ENCODE data around the gene ORAI2. TPM values are rescaled to one million over a fixed set of nuclear protein-coding genes. Genes with fewer than 3 reads are reported as not detected.
"Not testable (repeated sequence)": the region's sequence is repeated elsewhere in the genome, so short reads cannot be mapped to it uniquely, and the experiment has no call there.

The ORAI2 gene
- polyA plus RNA-seq, 2 of the 4 experiments (the other 2 are of a cell fraction) = 12.8 to 22.1 TPM

DNA sequence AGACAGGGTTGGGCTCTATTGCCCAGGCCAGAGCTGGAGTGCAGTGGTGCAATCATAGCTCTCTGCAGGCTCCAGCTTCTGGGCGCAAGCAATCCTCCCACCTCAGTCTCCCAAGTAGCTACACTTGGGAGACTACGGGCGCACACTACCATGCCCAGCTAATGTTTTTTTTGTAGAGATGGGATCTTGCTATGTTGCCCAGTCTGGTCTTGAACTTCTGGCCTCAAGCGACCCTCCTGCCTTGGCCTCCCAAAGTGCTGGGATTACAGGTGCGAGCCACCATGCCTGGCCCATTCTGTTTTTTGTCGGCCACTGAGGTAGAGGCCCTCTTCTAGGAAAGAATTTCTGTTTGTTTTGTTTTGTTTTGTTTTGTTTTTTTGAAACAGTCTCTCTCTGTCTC is 19.1 kb downstream of the ORAI2 start:
- ATAC-seq (no peak), FAIRE-seq (no peak), DNase-seq (ENCODE audit: low read depth in 1 of 2, low spot score in 1 of 2) (no peak)
- Histone ChIP-seq H3K27ac (no peak overlapping the region), H3K4me2 (no peak overlapping the region), H3K4me1 (no peaks in the 10 kb centered on the region), H3K4me3 (no peak overlapping the region), H3K9me3 (no peaks in the 10 kb centered on the region)
- no peak for TF ChIP-seq EHF (CRISPR knock-in tag; IDR thresholded peaks at IDR 0.05)
- TF ChIP-seq MAZ (IDR thresholded peaks at IDR 0.05; ENCODE audit: borderline replicate concordance, low read depth, low read length) = no peak
- no peak for TF ChIP-seq KDM5A (IDR thresholded peaks at IDR 0.05)
- CTCF ChIA-PET = interaction anchor here (1.0 to 3.0 kb wide), 3 partner anchors 14 to 40 kb away, joined by 4 to 10 read pairs (median 6); no protein-coding TSS in a partner anchor
- POLR2A ChIA-PET = no interaction called here
- 97% methylated on average over 6 of the region's 6 CpGs for WGBS (ENCODE audit: missing lambda C conversion rate)

DNA sequence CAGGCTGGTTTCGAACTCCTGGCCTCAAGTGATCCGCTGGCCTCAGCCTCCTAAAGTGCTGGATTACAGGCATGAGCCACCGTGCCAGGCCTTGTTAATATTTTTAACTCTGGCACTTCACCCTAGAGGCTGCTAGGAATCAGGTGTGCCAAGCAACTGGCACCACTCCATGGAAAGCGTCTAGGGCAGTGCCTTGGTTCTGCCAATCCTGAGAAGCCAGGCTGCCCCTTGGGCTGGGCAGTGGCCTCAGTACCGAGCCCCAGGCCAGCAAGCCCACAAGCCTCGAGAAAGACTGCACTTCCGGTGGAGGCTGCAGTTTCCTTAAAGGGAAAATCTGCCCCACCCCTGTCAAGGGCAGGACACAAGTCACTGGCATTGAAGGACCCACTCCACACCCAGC is 19.9 kb downstream of the ORAI2 start:
- no peak for ATAC-seq
- DNase-seq (ENCODE audit: low read depth in 1 of 2, low spot score in 1 of 2) = no peak
- Histone ChIP-seq H3K9me3 (no peaks in the 10 kb centered on the region), H3K4me1 (no peaks in the 10 kb centered on the region), H3K27ac (no peak overlapping the region), H3K4me2 (no peak overlapping the region), H3K4me3 (no peak overlapping the region)
- POLR2A ChIA-PET = no interaction called here
- CTCF ChIA-PET = interaction anchor here (1.3 kb wide), 1 partner anchor 14 kb away, joined by 6 read pairs; no protein-coding TSS in a partner anchor
- WGBS (ENCODE audit: missing lambda C conversion rate) = 84% methylated on average over 7 of the region's 7 CpGs
- TF ChIP-seq, protein P1, sequence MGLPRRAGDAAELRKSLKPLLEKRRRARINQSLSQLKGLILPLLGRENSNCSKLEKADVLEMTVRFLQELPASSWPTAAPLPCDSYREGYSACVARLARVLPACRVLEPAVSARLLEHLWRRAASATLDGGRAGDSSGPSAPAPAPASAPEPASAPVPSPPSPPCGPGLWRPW (IDR thresholded peaks at IDR 0.05) = no peak
- no peak for TF ChIP-seq PHF8 (IDR thresholded peaks at IDR 0.05; ENCODE audit: borderline replicate concordance, low read depth)
- no peak for TF ChIP-seq HOXB13 (CRISPR knock-in tag; IDR thresholded peaks at IDR 0.05; ENCODE audit: low read depth)
- TF ChIP-seq, protein P2, sequence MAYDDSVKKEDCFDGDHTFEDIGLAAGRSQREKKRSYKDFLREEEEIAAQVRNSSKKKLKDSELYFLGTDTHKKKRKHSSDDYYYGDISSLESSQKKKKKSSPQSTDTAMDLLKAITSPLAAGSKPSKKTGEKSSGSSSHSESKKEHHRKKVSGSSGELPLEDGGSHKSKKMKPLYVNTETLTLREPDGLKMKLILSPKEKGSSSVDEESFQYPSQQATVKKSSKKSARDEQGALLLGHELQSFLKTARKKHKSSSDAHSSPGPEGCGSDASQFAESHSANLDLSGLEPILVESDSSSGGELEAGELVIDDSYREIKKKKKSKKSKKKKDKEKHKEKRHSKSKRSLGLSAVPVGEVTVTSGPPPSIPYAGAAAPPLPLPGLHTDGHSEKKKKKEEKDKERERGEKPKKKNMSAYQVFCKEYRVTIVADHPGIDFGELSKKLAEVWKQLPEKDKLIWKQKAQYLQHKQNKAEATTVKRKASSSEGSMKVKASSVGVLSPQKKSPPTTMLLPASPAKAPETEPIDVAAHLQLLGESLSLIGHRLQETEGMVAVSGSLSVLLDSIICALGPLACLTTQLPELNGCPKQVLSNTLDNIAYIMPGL (CRISPR knock-in tag; IDR thresholded peaks at IDR 0.05; ENCODE audit: borderline replicate concordance) = no peak
- no peak for TF ChIP-seq TFCP2L1 (CRISPR knock-in tag; IDR thresholded peaks at IDR 0.05)
- no peak for FAIRE-seq

DNA sequence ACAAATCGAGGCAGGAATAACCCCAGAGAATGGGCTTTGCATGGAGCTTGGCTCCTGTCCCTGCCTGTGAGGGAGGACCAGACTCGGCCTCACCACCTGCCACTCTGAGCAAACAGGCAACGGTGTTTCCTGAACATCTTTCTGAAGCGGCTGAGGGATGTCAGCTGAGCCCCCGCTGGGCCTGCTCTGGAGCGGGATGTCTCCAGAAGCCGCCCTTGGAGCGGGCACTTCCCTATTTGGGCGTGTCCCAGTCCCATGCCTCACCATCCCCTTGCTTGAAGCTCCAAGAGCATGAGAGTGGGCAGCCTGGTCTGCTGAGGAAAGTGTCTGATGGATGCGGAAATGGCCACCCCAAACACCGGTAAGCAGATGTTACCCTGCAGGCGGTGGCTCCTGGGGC is 21.1 kb downstream of the ORAI2 start:
- FAIRE-seq (no peak), DNase-seq (ENCODE audit: low read depth in 1 of 2, low spot score in 1 of 2) (no peak), ATAC-seq (no peak)
- TF ChIP-seq EHMT2 (IDR thresholded peaks at IDR 0.05; ENCODE audit: low read depth) (no peak), ZC3H11A (IDR thresholded peaks at IDR 0.05) (no peak), JUNB (IDR thresholded peaks at IDR 0.05) (no peak)
- WGBS (ENCODE audit: missing lambda C conversion rate) = 76% methylated on average over 12 of the region's 12 CpGs
- ChIA-PET POLR2A (no interaction called here), CTCF (interaction anchor here (1.5 to 2.2 kb wide), 2 partner anchors 42 to 50 kb away, joined by 5 to 7 read pairs; no protein-coding TSS in a partner anchor)
- H3K9me3 ChIP-seq = no peaks in the 10 kb centered on the region
- no peak overlapping the region for H3K4me2 ChIP-seq
- no peak overlapping the region for H3K4me3 ChIP-seq
- no peak overlapping the region for H3K27ac ChIP-seq
- no peaks in the 10 kb centered on the region for H3K4me1 ChIP-seq

DNA sequence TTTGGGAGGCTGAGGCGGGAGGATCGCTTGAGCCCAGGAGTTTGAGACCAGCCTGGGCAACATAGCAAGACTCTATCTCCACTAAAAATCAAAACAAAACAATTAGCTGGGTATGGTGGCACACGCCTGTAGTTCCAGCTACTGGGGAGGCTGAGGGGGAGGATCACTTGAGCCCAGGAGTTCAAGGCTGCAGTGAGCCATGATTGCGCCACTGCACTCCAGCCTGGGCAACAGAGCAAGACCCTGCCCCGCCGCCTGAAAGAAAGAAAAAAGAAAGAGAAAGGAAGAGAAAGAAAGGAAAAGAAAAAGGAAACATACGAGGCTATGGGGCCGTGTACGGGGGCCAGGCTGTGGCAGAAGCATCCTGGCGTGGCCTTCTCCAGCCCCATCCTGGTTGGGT is 21.6 kb downstream of the ORAI2 start:
- ATAC-seq, POLR2A ChIA-PET: not testable (repeated sequence)
- WGBS (ENCODE audit: missing lambda C conversion rate) = 90% methylated on average over 10 of the region's 10 CpGs

DNA sequence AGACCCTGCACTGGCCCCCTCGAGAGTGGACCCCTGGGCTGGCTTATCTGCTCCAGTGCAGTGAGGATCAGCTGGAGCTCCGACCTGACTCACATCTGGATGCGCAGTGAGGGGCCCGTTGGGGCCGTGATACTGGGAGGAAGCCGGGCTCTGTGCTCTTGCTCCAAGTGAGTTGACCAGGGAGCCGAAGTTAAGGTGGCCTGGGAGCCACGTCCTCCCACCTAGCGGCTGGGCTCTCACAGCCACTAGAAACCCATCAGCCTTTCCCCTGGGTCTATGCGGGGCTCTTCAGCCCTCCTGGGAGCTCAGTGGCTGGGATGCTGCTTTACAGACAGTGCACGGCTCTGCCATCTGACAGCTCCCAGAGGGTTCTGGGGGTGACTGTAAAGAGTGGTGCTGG is 22.2 kb downstream of the ORAI2 start:
- no peak; a peak in 1 of 6 replicates for ATAC-seq
- DNase-seq (ENCODE audit: low read depth in 1 of 2, low spot score in 1 of 2) = no peak
- Histone ChIP-seq H3K4me1 (no peaks in the 10 kb centered on the region), H3K27ac (no peak overlapping the region), H3K4me3 (no peak overlapping the region), H3K4me2 (no peak overlapping the region), H3K9me3 (no peaks in the 10 kb centered on the region)
- no peak for FAIRE-seq
- CTCF ChIA-PET = interaction anchor here (0.7 to 2.2 kb wide), 5 partner anchors 11 to 58 kb away, joined by 3 to 7 read pairs (median 4); no protein-coding TSS in a partner anchor
- 84% methylated on average over 11 of the region's 11 CpGs for WGBS (ENCODE audit: missing lambda C conversion rate)
- POLR2A ChIA-PET = no interaction called here
- TF ChIP-seq, protein P3, sequence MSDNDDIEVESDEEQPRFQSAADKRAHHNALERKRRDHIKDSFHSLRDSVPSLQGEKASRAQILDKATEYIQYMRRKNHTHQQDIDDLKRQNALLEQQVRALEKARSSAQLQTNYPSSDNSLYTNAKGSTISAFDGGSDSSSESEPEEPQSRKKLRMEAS (IDR thresholded peaks at IDR 0.05) = no peak
- TF ChIP-seq, protein P4, sequence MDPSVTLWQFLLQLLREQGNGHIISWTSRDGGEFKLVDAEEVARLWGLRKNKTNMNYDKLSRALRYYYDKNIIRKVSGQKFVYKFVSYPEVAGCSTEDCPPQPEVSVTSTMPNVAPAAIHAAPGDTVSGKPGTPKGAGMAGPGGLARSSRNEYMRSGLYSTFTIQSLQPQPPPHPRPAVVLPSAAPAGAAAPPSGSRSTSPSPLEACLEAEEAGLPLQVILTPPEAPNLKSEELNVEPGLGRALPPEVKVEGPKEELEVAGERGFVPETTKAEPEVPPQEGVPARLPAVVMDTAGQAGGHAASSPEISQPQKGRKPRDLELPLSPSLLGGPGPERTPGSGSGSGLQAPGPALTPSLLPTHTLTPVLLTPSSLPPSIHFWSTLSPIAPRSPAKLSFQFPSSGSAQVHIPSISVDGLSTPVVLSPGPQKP (IDR thresholded peaks at IDR 0.05; ENCODE audit: low read depth, low read length) = no peak
- TF ChIP-seq JUN (IDR thresholded peaks at IDR 0.05) (no peak), KDM1A (IDR thresholded peaks at IDR 0.05; ENCODE audit: low read depth) (no peak), CEBPB (IDR thresholded peaks at IDR 0.05) (no peak), SMC3 (IDR thresholded peaks at IDR 0.05) (no peak), MAFK (IDR thresholded peaks at IDR 0.05; ENCODE audit: partially characterized antibody) (no peak)
- TF ChIP-seq, protein P5, sequence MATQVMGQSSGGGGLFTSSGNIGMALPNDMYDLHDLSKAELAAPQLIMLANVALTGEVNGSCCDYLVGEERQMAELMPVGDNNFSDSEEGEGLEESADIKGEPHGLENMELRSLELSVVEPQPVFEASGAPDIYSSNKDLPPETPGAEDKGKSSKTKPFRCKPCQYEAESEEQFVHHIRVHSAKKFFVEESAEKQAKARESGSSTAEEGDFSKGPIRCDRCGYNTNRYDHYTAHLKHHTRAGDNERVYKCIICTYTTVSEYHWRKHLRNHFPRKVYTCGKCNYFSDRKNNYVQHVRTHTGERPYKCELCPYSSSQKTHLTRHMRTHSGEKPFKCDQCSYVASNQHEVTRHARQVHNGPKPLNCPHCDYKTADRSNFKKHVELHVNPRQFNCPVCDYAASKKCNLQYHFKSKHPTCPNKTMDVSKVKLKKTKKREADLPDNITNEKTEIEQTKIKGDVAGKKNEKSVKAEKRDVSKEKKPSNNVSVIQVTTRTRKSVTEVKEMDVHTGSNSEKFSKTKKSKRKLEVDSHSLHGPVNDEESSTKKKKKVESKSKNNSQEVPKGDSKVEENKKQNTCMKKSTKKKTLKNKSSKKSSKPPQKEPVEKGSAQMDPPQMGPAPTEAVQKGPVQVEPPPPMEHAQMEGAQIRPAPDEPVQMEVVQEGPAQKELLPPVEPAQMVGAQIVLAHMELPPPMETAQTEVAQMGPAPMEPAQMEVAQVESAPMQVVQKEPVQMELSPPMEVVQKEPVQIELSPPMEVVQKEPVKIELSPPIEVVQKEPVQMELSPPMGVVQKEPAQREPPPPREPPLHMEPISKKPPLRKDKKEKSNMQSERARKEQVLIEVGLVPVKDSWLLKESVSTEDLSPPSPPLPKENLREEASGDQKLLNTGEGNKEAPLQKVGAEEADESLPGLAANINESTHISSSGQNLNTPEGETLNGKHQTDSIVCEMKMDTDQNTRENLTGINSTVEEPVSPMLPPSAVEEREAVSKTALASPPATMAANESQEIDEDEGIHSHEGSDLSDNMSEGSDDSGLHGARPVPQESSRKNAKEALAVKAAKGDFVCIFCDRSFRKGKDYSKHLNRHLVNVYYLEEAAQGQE (IDR thresholded peaks at IDR 0.05) = no peak
- TF ChIP-seq, protein P1 (IDR thresholded peaks at IDR 0.05) = no peak

More for the DNA sequence above, 21.6 kb downstream of the ORAI2 start:
- not testable (repeated sequence) for H3K4me1 ChIP-seq; H3K4me3 ChIP-seq; H3K9me3 ChIP-seq; H3K27ac ChIP-seq; H3K4me2 ChIP-seq; FAIRE-seq; DNase-seq (ENCODE audit: low read depth in 1 of 2, low spot score in 1 of 2)
- CTCF ChIA-PET = interaction anchor here (0.7 to 2.2 kb wide), 4 partner anchors 12 to 51 kb away, joined by 3 to 7 read pairs (median 4); no protein-coding TSS in a partner anchor
